Stimulated activated naive B cell treated with anti-CD40 and anti-IgM and Interleukin-4, amounts not matched to agents 10 μg/mL and 1 μg/mL and 100 μg/mL, for 72 hours (primary cell): ENCODE data around the gene PTF1A.
A peak's percentile ranks its signal among the peaks of the same experiment; 100 is the strongest.

ENCODE experiments used
- ATAC-seq, 2 donors: fragments of 150-1000 bp; cut with Tn5 transposase; replicated peaks; 2 replicates each; pipeline ENCODE4 v1.10.0; 2021; ENCODE audit warnings: moderate library complexity in 1 of 2
- DNase-seq: peaks from one replicate; pipeline ENCODE4 v3.0.0; 2021
- H3K27ac Mint-ChIP-seq: one replicate; pipeline ENCODE4 v1.8.0; 2022; ENCODE audit warnings: mild to moderate bottlenecking, mixed read lengths
- H3K27me3 Mint-ChIP-seq, 2 donors: one replicate each; pipeline ENCODE4 v1.8.0; 2022; ENCODE audit warnings: mixed read lengths in 2 of 2
- H3K36me3 Mint-ChIP-seq, 2 donors: one replicate each; pipeline ENCODE4 v1.8.0; 2022; ENCODE audit warnings: mixed read lengths in 2 of 2, mild to moderate bottlenecking in 1 of 2
- H3K4me1 Mint-ChIP-seq, 2 donors: one replicate each; pipeline ENCODE4 v1.8.0; 2022; ENCODE audit warnings: mixed read lengths in 2 of 2, mild to moderate bottlenecking in 1 of 2
- H3K4me3 Mint-ChIP-seq, 2 donors: one replicate each; pipeline ENCODE4 v1.8.0; 2022; ENCODE audit warnings: mild to moderate bottlenecking in 2 of 2, mixed read lengths in 2 of 2, moderate library complexity in 1 of 2
- H3K9me3 Mint-ChIP-seq, 2 donors: one replicate each; pipeline ENCODE4 v1.8.0; 2022; ENCODE audit warnings: mixed read lengths in 2 of 2, mild to moderate bottlenecking in 1 of 2

The PTF1A gene

GRCh38 chr10:23172429-23173213, 19.5 kb upstream of the PTF1A start:
- no peaks in the 10 kb centered on the region for H3K9me3 Mint-ChIP-seq

GRCh38 chr10:23173214-23174073, 18.7 kb upstream of the PTF1A start:
- Mint-ChIP-seq H3K4me1 (peaks cover 4 to 20% of the 10 kb centered on the region in 2 donors), H3K27ac (peak overlapping the region; percentile 73), H3K4me3 (peak overlapping the region; percentile 39 to 51), H3K9me3 (no peaks in the 10 kb centered on the region), H3K27me3 (peaks cover 59 to 71% of the 10 kb centered on the region in 2 donors), H3K36me3 (no peaks in the 10 kb centered on the region)
- DNase-seq = no peak
- no peak for ATAC-seq

More at GRCh38 chr10:23172429-23173213, 19.5 kb upstream of the PTF1A start:
- Mint-ChIP-seq H3K36me3 (no peaks in the 10 kb centered on the region), H3K4me1 (peaks cover 4 to 20% of the 10 kb centered on the region in 2 donors), H3K4me3 (no peak overlapping the region), H3K27me3 (peaks cover 57 to 69% of the 10 kb centered on the region in 2 donors), H3K27ac (peak overlapping the region; percentile 73)
- ATAC-seq = no peak
- DNase-seq = no peak

GRCh38 chr10:23174074-23174976, 17.8 kb upstream of the PTF1A start:
- Mint-ChIP-seq H3K4me1 (peaks cover 4 to 20% of the 10 kb centered on the region in 2 donors), H3K27me3 (peaks cover 61 to 77% of the 10 kb centered on the region in 2 donors), H3K27ac (peak overlapping the region; percentile 67), H3K4me3 (peak overlapping the region in 1 of 2 donors; percentile 51), H3K36me3 (no peaks in the 10 kb centered on the region), H3K9me3 (no peaks in the 10 kb centered on the region)
- no peak for ATAC-seq
- no peak for DNase-seq

- Mint-ChIP-seq H3K4me1 (peaks cover 4 to 20% of the 10 kb centered on the region in 2 donors), H3K4me3 (no peak overlapping the region), H3K27me3 (peaks cover 61 to 78% of the 10 kb centered on the region in 2 donors), H3K27ac (no peak overlapping the region), H3K36me3 (no peaks in the 10 kb centered on the region), H3K9me3 (peaks cover 0 to 3% of the 10 kb centered on the region in 2 donors)
- DNase-seq = no peak
- no peak for ATAC-seq
Observed at GRCh38 chr10:23174977-23175512, 17.1 kb upstream of the PTF1A start.

GRCh38 chr10:23186178-23186577, 5.9 kb upstream of the PTF1A start:
- DNase-seq = no peak
- H3K27me3 Mint-ChIP-seq = peaks cover 41 to 61% of the 10 kb centered on the region in 2 donors
- ATAC-seq = no peak

GRCh38 chr10:23186697-23187096, 5.4 kb upstream of the PTF1A start:
- peaks cover 0 to 3% of the 10 kb centered on the region in 2 donors for H3K9me3 Mint-ChIP-seq
- peaks cover 0 to 10% of the 10 kb centered on the region in 2 donors for H3K4me1 Mint-ChIP-seq
- no peak overlapping the region for H3K27ac Mint-ChIP-seq
- DNase-seq (no peak), ATAC-seq (no peak)
- peaks cover 41 to 66% of the 10 kb centered on the region in 2 donors for H3K27me3 Mint-ChIP-seq
- H3K36me3 Mint-ChIP-seq = no peaks in the 10 kb centered on the region
- H3K4me3 Mint-ChIP-seq = no peak overlapping the region

More at GRCh38 chr10:23186178-23186577, 5.9 kb upstream of the PTF1A start:
- peaks cover 0 to 9% of the 10 kb centered on the region in 2 donors for H3K4me1 Mint-ChIP-seq
- H3K4me3 Mint-ChIP-seq = no peak overlapping the region
- peaks cover 0 to 3% of the 10 kb centered on the region in 2 donors for H3K9me3 Mint-ChIP-seq
- H3K36me3 Mint-ChIP-seq = no peaks in the 10 kb centered on the region
- no peak overlapping the region for H3K27ac Mint-ChIP-seq

- Mint-ChIP-seq H3K4me1 (peaks cover 0 to 10% of the 10 kb centered on the region in 2 donors), H3K9me3 (peaks cover 0 to 1% of the 10 kb centered on the region in 2 donors), H3K4me3 (no peak overlapping the region), H3K36me3 (no peaks in the 10 kb centered on the region), H3K27ac (no peak overlapping the region), H3K27me3 (peaks cover 37 to 62% of the 10 kb centered on the region in 2 donors)
- no peak for DNase-seq
- no peak for ATAC-seq
Observed at GRCh38 chr10:23187155-23187554, 5.0 kb upstream of the PTF1A start.

GRCh38 chr10:23189024-23189423, 3.1 kb upstream of the PTF1A start:
- DNase-seq (no peak), ATAC-seq (no peak)
- peaks cover 48 to 66% of the 10 kb centered on the region in 2 donors for H3K27me3 Mint-ChIP-seq
- no peak overlapping the region for H3K27ac Mint-ChIP-seq
- peaks cover 1 to 10% of the 10 kb centered on the region in 2 donors for H3K4me1 Mint-ChIP-seq
- peaks cover 0 to 4% of the 10 kb centered on the region in 2 donors for H3K36me3 Mint-ChIP-seq
- H3K9me3 Mint-ChIP-seq = peaks cover 0 to 1% of the 10 kb centered on the region in 2 donors
- no peak overlapping the region for H3K4me3 Mint-ChIP-seq

GRCh38 chr10:23190872-23191763, 994 bp upstream of the PTF1A start:
- H3K4me3 Mint-ChIP-seq = no peak overlapping the region
- peak overlapping the region; percentile 14 for H3K27ac Mint-ChIP-seq

GRCh38 chr10:23192712-23193434, 761 bp downstream of the PTF1A start:
- Mint-ChIP-seq H3K27ac (peak overlapping the region; percentile 83), H3K36me3 (peaks cover 0 to 4% of the 10 kb centered on the region in 2 donors), H3K4me1 (peaks cover 1 to 10% of the 10 kb centered on the region in 2 donors), H3K4me3 (peak overlapping the region in 1 of 2 donors; percentile 32), H3K9me3 (peaks cover 0 to 1% of the 10 kb centered on the region in 2 donors), H3K27me3 (peaks cover 62 to 84% of the 10 kb centered on the region in 2 donors)
- no peak for ATAC-seq
- DNase-seq = no peak

More at GRCh38 chr10:23190872-23191763, 994 bp upstream of the PTF1A start:
- Mint-ChIP-seq H3K27me3 (peaks cover 55 to 74% of the 10 kb centered on the region in 2 donors), H3K36me3 (peaks cover 0 to 4% of the 10 kb centered on the region in 2 donors), H3K4me1 (peaks cover 1 to 10% of the 10 kb centered on the region in 2 donors), H3K9me3 (peaks cover 0 to 1% of the 10 kb centered on the region in 2 donors)
- ATAC-seq = no peak
- DNase-seq = no peak

- Mint-ChIP-seq H3K9me3 (no peaks in the 10 kb centered on the region), H3K4me3 (peak overlapping the region in 1 of 2 donors; percentile 65)
Observed at GRCh38 chr10:23193435-23194074, 1.4 kb downstream of the PTF1A start.

More at GRCh38 chr10:23193435-23194074, 1.4 kb downstream of the PTF1A start:
- peaks cover 62 to 83% of the 10 kb centered on the region in 2 donors for H3K27me3 Mint-ChIP-seq
- ATAC-seq (no peak), DNase-seq (no peak)
- peaks cover 0 to 4% of the 10 kb centered on the region in 2 donors for H3K36me3 Mint-ChIP-seq
- H3K27ac Mint-ChIP-seq = peak overlapping the region; percentile 87
- peaks cover 1 to 10% of the 10 kb centered on the region in 2 donors for H3K4me1 Mint-ChIP-seq
